Stimulated activated CD4-positive, alpha-beta T cell treated with anti-CD3 and anti-CD28 coated beads, Interleukin-4, amount 100 ng/mL, for 4 hours (primary cell): ENCODE measurements around the gene OR8B4.
"Not testable (repeated sequence)": the region's sequence is repeated elsewhere in the genome, so short reads cannot be mapped to it uniquely, and the experiment has no call there.

ENCODE experiments used
- DNase-seq, 2 experiments: peaks; one replicate each; pipeline ENCODE4 v3.0.0-alpha.2; 2020

The OR8B4 gene

GRCh38 chr11:124424384-124424921 is at the start of gene OR8B4:
TSS of gene OR8B4 (minus strand) at chr11:124424871. CDS start at chr11:124424871, 0 bp downstream.
- no peak for DNase-seq

DNA sequence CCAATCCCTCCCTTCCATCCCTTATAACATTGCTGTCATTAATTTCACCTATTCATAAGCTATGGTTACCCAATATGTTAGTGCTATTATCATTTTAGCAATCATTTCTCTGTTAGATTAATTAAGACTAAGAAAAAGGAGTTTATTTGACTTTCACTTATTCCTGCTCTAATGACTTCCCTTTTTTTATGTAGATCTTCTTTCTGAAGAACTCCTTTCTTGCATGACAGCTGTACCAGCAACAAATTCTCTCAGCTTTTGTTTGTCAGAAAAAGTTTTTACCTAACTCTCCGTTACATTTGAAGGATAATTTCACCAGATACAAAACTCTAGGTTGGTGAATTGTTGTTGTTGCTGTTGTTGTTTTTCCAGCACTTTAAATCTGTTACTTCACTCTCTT is 49.4 kb upstream of the OR8B4 start:
- DNase-seq = no peak

DNA sequence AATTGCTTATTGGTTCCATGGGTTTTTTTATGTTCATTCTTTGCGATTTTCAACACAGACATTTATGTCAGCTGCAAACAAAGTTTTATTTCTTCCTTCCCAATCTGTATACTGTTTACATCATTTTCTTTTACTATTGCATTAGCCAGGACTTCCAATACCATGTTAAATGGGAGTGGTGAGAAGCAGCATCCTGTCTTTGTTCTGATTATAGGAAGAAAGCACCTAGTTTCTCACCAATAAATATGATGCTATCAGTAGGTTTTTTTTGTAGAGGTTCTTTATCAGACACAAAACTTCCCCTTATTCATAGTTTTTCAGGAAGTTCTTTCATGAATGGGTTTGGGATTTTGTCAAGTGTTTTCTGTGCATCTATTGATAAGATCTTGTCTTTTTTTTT is 48.8 kb upstream of the OR8B4 start:
- no peak for DNase-seq

DNA sequence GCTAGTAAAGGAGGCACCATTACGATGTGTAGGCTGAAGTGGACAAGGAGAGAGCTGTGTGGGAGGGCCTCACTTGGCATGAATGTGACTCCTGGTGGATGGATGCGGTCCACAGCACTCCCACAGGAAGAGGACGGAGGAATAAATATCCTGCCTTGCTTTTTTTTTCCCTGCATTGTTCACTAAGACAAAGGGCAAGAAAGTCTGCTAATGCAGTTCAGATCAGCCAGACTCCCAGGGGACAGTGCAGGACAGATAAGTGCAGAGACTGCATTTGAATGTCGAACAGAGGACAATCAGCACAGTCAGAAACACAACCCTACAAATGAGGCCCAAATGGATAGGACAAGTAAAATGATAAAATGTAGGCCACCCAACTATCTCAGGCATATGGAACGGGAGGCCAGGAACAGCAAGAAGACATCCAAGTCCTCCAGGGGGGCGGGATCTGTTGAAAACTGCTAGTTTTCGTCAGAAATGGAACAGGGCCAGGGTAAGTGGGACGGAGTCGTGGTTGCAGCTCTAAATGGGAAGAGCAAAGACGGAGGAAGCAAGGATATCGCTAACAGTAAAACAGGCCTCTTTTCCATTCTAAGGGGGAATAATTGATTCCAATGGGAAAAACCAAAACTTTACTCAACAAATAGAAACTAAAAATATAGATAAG is 46.0 kb upstream of the OR8B4 start:
- DNase-seq = no peak

DNA sequence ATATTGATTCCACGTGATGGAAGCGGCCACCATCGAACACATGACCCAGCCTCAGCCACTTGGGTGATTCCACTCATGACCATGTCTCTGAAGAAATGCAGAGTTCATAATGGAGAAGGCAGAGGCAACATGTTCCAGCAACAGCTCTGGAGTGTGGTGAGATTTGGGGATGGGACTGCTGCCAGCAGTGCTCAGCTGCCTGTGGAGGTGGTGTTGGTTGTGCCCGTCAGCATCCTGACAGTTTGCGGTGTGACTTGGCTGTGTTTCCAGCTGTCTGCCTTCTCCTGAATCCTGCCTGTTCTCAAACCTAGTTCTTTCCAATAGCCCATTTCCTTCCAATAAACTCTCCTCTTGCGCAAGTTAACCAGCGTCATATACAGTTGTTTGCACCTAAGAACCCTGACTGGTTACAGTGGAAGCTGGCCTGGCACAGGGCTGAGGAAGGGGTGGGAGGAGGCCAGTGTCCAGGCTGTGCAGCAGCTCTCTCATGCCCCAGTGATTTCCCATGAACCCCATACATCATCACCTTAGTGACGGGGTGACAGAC is 42.8 kb upstream of the OR8B4 start:
- no peak for DNase-seq

DNA sequence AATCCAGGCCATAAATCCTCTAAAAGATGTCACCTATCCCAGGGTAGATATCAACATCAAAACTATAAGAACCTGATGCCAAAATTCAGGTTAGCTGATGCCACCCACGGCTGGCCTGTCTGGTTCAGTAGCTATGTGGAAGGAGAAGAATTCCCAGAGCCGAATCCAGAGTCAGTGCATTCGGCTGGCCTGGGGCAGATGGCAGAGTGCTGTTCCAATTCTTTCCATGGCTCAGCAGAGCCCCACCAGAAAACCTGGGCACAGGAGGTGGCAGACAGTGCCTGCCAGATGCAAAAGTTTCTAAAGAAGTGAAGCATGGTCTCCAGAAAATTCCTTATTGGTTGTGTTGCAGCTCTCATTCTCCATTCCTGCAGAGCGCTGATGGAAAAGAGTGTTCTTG is 40.7 kb upstream of the OR8B4 start:
- DNase-seq = no peak

DNA sequence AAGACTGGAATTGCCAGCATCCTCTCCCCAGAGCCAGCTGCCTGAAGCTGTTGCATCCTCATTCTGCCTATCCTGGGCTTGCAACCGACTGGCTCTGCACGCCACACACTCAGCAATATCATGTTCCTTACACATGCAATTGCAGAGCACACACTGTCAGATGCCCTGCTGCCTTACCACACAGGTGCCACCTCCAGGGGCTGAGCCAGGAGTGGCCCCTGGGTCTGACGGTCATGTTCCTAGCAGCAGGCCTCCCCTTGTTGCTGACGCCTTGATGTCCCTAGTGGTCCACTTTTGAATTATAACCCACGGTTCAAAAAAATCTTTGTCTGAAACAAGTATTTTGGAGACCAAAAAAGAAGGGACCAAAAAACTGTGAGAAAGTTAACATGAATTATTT is 39.3 kb upstream of the OR8B4 start:
- no peak for DNase-seq

- no peak for DNase-seq
Observed at GRCh38 chr11:124463324-124463723, 38.7 kb upstream of the OR8B4 start.

DNA sequence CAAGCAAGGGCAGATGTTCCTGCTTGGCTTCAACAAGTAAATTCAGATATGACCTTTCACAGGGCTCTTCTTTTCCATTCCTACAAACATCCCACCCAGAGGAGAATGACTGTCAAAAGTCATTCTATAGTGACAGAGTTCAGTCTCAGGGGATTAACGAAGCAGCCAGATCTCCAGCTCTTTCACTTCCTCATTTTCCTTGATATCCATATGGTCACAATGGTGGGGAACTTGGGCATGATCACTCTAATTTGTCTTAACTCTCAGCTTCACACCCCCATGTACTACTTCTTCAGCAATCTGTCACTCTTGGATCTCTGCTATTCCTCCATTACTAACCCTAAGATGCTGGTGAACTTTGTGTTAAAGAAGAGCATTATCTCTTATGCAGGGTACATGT is 35.8 kb upstream of the OR8B4 start:
- no peak for DNase-seq

DNA sequence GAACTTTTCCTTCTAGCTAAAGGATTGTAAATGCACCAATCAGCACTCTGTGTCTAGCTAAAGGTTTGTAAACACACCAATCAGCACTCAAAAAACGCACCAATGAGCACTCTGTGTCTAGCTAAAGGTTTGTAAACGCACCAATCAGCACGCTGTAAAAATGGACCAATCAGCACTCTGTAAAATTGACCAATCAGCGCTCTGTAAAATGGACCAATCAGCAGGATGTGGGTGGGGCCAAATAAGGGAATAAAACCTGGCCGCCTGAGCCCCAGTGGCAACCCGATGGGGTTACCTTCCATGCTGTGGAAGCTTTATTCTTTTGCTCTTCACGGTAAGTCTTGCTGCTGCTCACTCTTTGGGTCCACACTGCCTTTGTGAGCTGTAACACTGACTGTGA is 34.7 kb upstream of the OR8B4 start:
- DNase-seq = not testable (repeated sequence)

DNA sequence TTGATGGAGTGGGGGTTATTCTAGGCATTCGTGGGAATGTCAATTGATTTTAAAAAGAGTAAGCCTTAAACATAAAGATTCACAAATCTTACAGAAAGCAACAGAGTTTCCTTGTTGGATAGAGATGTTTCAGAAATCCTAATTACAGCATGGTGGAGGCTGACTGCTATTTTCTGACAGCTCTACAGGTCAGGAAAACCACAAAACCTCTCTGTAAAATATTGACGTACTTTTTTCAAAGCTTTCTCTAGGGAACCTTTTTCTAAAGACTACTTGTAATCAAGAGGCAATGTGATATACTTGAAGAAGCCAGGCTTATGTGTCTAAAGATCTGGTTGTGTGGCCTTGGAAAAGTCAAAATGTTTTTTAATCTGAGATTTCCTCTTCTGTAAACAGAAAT is 29.9 kb upstream of the OR8B4 start:
- no peak for DNase-seq

DNA sequence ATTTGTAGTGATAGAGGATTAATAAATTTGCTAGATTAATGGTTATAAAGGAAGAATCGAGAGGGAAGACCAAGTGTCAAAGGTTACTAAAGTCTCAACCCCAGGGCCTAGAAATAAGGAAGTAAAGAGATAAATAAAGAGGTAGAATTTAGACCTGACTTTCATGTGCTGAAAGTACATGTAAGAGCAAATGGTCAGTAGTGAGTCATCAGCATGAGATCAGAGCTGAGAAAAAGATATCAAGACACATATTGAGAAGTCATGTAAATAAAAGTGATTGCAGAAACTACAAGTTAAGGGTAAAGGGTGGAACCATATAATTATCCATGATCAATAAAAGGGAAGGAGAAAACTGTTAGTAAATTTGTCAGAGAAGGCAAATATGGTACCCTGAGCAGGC is 22.2 kb upstream of the OR8B4 start:
- no peak for DNase-seq

DNA sequence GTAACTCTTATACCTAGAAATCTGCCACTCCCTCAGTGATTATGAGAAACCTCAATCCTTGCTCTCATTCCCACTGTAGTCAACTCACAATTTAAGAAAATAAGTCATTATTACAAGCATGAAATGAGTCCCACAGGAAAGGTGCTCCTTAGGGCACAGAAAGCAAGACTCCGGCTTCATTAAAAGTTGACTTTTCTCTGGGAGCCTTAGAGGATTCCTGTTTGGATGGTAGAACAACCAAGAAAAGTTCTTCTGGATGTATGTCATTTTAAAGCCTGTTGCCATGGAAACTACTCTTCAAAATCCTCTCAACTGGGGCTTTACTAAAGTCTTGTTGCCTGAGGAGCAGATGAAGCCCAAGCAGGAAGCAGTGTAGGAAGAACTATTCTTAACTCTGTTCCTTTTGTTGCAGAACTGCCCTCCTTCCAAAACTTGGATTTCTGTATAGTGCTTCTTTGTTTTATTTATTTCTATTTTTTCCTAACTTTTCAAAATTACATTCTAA is 21.0 kb upstream of the OR8B4 start, which contains the start of gene OR8B8:
Gene OR8B8, minus strand, starts transcription at position 51 of the 505 bp plus-strand sequence. CDS start 4,611 bp downstream, outside the sequence.
- no peak for DNase-seq

DNA sequence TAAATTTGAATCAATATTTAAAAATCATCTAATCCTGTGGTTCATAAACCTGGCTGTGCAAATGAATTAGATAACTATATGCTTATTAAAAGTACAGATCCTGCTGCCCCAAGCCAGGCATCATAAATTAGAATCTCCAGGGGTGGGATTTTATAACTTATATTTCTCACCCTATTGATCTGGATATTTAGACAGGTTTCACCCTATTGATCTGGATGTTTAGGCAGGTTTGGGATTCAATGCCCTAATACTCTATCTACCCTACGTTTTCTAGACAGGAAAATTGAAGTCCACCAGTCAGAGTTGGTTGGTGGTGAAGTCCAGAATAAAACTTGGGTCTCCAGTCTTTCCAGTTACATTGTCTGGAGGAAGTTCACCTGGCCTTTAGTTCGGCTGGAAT is 18.2 kb upstream of the OR8B4 start:
- no peak for DNase-seq

- no peak for DNase-seq
Observed at GRCh38 chr11:124442442-124442841, 17.8 kb upstream of the OR8B4 start.

- DNase-seq = no peak
Observed at GRCh38 chr11:124441519-124441918, 16.8 kb upstream of the OR8B4 start.

DNA sequence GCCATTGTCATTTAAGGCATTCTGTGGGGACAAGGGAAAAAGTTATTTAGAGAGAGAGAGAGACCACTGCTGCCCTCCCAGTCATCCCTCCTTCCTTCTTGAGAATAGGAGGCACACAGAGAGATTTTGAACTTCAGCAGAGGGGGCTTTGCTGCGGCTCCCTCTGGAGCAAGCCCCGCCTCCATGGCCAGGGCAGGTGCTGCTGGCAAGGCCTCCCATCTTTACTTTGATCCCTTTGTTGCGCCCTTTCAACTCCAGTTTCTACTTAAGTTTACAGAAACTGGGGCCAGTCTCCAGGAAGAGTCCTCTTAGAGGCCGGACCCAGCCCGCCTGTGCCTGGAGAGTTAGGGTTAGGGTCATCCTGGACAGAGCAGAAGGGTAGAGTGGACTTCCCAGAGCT is 16.4 kb upstream of the OR8B4 start:
- DNase-seq = no peak

GRCh38 chr11:124440608-124441007 is 15.9 kb upstream of the OR8B4 start:
- no peak for DNase-seq

DNA sequence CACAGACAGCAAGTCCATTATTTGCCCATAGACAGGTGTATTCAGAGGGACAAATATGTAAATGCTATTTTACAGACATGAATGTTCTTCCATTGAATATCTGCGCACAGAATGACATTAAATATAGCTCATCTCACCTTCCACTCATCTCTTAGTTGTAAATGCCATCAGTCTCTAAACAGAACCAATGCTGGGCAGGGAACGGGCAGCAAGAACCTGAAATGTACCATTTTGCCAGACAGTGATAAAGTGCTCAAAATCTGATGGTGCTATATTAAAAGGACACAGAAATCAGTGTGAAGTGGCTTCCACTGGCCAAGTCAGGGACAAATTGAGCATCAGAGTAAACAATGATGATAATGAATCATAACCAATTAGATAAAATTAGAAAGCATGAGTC is 10.0 kb upstream of the OR8B4 start:
- DNase-seq = no peak

DNA sequence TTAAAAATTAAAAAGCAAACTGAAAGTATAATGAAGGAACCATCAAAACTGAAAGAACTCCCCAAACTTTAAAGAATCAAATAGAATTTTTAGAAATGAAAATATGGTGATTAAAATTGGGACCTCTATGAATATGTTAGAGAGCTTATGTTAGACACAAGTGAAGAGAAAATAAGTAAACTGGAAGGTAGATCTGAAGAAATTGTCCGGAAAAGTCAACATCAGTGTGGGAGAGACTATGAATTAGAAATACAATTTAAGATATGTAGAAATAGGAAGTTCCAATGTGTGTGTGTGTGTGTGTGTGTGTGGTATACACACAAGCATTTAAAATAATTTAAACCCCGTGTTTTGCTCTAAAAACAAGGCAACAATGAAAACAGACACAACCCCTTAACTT is 4.9 kb upstream of the OR8B4 start:
- no peak for DNase-seq

- no peak for DNase-seq
Observed at GRCh38 chr11:124421043-124421442, 3.6 kb downstream of the OR8B4 start.

- DNase-seq = no peak
Observed at GRCh38 chr11:124415356-124415923, 9.2 kb downstream of the OR8B4 start.

DNA sequence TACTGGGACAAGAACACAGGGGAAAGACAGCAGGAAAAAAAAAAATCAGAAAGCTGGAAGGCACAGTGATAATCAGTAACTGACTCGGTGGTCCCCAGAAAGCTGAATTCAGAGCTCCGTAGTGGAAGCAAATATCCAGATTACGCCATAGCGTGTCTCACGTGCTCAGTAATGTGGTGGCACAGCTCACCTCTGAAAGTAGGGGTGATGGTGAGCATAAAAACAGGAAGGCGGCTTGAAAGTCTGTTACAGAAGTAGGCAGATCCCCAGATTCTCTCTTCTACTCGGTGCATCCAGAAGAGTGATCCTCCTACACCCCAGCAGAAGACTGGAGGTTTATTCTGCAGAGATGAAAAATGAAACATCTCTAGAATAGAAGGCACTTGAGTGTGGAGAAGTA is 14.8 kb downstream of the OR8B4 start:
- no peak for DNase-seq

DNA sequence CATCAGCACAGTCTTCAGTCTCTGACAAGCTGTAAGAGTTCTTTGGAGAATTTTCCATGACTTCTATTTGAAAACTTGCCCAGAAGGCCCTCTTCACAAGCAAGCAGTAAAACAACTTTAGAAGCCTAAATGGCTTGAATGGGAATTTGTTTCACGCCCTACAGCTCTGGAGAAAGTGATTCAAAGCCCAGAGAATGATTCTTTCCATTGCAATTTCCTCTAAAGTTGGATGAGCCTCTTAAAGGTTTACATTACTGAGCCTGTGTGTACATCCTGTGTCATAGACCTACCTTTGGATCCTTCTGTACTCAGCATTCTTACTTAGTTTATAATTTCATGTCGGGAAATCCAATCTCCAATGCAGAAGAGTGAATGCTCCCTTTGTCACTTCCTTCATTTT is 19.1 kb downstream of the OR8B4 start:
- DNase-seq = no peak
